HEK293 (cell line): ENCODE data around the gene SHD.

Experiments used
- CTCF ChIA-PET: fragments of 350-600 bp; formaldehyde crosslinking; extraction: SDS; loops from one replicate; lab custom pipeline; 2021; ENCODE audit warnings: antibody characterized with exemption; lab: Yijun Ruan, JAX
- POLR2A ChIA-PET: fragments of 300-600 bp; formaldehyde crosslinking; extraction: SDS; loops from one replicate; lab custom pipeline; 2020; ENCODE audit warnings: antibody characterized with exemption, inconsistent platforms; lab: Yijun Ruan, JAX
- H3K27ac ChIP-seq: fragments of 200-500 bp; sonication (Bioruptor generic); 2 replicates; pipeline ENCODE4 v1.5.1; 2014; ENCODE audit warnings: low read depth, low read length, control low read depth, inconsistent platforms; ENCODE audit errors: extremely low read depth
- H3K36me3 ChIP-seq, 2 experiments: fragments of 200-500 bp in 1 of 2; sonication (Bioruptor generic) in 1 of 2; 1 replicate in 1 of 2; 2 replicates in 1 of 2; pipeline ENCODE4 v1.5.1; 2014 to 2017; ENCODE audit warnings: inconsistent platforms in 2 of 2, low read length in 2 of 2; ENCODE audit not compliant: control insufficient read depth in 2 of 2, insufficient read depth in 1 of 2
- H3K4me1 ChIP-seq: fragments of 200-500 bp; sonication (Bioruptor generic); 2 replicates; pipeline ENCODE4 v1.5.1; 2014; ENCODE audit warnings: mild to moderate bottlenecking, low read length, inconsistent platforms; ENCODE audit not compliant: control insufficient read depth, insufficient read depth
- H3K4me3 ChIP-seq: 2 replicates; pipeline ENCODE4 v1.5.1; 2011; ENCODE audit warnings: low read depth, mild to moderate bottlenecking, control low read depth, low read length, moderate library complexity
- H3K9me3 ChIP-seq: fragments of 200-500 bp; sonication (Bioruptor generic); 2 replicates; pipeline ENCODE4 v1.5.1; 2014; ENCODE audit warnings: low read depth, low read length, inconsistent platforms; ENCODE audit not compliant: control insufficient read depth, insufficient read depth
- GLIS1 ChIP-seq: fragments of 450-650 bp; formaldehyde crosslinking; IDR thresholded peaks from 2 replicates; pipeline ENCODE4 v1.5.1; 2016; ENCODE audit warnings: missing biosample characterization, missing genetic modification characterization
- SP2 ChIP-seq: fragments of 450-650 bp; formaldehyde crosslinking; IDR thresholded peaks from 2 replicates; pipeline ENCODE4 v1.5.1; 2016; ENCODE audit warnings: missing biosample characterization, missing genetic modification characterization
- YY2 ChIP-seq: fragments of 450-650 bp; formaldehyde crosslinking; IDR thresholded peaks from 2 replicates; pipeline ENCODE4 v1.5.1; 2016; ENCODE audit warnings: missing biosample characterization, missing genetic modification characterization
- ZBTB10 ChIP-seq: fragments of 450-650 bp; formaldehyde crosslinking; IDR thresholded peaks from 2 replicates; pipeline ENCODE4 v1.5.1; 2016; ENCODE audit warnings: missing biosample characterization, missing genetic modification characterization
- ZIC2 ChIP-seq: fragments of 450-650 bp; formaldehyde crosslinking; IDR thresholded peaks from 2 replicates; pipeline ENCODE4 v1.5.1; 2016; ENCODE audit warnings: missing biosample characterization, missing genetic modification characterization
- ZNF202 ChIP-seq: fragments of 450-650 bp; formaldehyde crosslinking; IDR thresholded peaks from 2 replicates; pipeline ENCODE4 v1.5.1; 2016; ENCODE audit warnings: missing biosample characterization, missing genetic modification characterization, borderline replicate concordance
- ZNF239 ChIP-seq: fragments of 450-650 bp; formaldehyde crosslinking; IDR thresholded peaks from 2 replicates; pipeline ENCODE4 v1.5.1; 2016; ENCODE audit warnings: missing biosample characterization, missing genetic modification characterization
- TF ChIP-seq, protein P1 (sequence below): fragments of 450-650 bp; formaldehyde crosslinking; IDR thresholded peaks from 2 replicates; pipeline ENCODE4 v1.5.1; 2016; ENCODE audit warnings: missing biosample characterization, missing genetic modification characterization
- TF ChIP-seq, protein P2 (sequence below): fragments of 450-650 bp; formaldehyde crosslinking; IDR thresholded peaks from 2 replicates; pipeline ENCODE4 v1.5.1; 2016; ENCODE audit warnings: missing biosample characterization, missing genetic modification characterization, borderline replicate concordance

The SHD gene

GRCh38 chr19:4267901-4268815 is 10.9 kb upstream of the SHD start:
- ChIA-PET POLR2A (interaction anchor here (0.6 to 1.4 kb wide), 7 partner anchors 47 to 257 kb away, joined by 3 to 11 read pairs (median 4); partner anchors contain the start of gene CHAF1A), CTCF (interaction anchor here (0.5 to 4.3 kb wide), 17 partner anchors 9 to 554 kb away, joined by 3 to 92 read pairs (median 9); partner anchors contain the start of genes CHAF1A, LRG1, MPND and SH3GL1)
- Histone ChIP-seq H3K9me3 (no peaks in the 10 kb centered on the region), H3K36me3 (peaks cover 13 to 29% of the 10 kb centered on the region in 2 experiments; a peak in 2 of 3 replicates), H3K27ac (no peak overlapping the region), H3K4me1 (no peaks in the 10 kb centered on the region), H3K4me3 (no peak overlapping the region)
- TF ChIP-seq SP2 (tag by site-specific recombination) = 0 out of 2 replicates have a peak, but pooled peaks have one; percentile 4
- TF ChIP-seq, protein P1, sequence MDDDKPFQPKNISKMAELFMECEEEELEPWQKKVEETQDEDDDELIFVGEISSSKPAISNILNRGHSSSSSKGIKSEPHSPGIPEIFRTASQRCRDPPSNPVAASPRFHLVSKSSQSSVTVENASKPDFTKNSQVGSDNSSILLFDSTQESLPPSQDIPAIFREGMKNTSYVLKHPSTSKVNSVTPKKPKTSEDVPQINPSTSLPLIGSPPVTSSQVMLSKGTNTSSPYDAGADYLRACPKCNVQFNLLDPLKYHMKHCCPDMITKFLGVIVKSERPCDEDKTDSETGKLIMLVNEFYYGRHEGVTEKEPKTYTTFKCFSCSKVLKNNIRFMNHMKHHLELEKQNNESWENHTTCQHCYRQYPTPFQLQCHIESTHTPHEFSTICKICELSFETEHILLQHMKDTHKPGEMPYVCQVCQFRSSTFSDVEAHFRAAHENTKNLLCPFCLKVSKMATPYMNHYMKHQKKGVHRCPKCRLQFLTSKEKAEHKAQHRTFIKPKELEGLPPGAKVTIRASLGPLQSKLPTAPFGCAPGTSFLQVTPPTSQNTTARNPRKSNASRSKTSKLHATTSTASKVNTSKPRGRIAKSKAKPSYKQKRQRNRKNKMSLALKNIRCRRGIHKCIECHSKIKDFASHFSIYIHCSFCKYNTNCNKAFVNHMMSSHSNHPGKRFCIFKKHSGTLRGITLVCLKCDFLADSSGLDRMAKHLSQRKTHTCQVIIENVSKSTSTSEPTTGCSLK = no peak

DNA sequence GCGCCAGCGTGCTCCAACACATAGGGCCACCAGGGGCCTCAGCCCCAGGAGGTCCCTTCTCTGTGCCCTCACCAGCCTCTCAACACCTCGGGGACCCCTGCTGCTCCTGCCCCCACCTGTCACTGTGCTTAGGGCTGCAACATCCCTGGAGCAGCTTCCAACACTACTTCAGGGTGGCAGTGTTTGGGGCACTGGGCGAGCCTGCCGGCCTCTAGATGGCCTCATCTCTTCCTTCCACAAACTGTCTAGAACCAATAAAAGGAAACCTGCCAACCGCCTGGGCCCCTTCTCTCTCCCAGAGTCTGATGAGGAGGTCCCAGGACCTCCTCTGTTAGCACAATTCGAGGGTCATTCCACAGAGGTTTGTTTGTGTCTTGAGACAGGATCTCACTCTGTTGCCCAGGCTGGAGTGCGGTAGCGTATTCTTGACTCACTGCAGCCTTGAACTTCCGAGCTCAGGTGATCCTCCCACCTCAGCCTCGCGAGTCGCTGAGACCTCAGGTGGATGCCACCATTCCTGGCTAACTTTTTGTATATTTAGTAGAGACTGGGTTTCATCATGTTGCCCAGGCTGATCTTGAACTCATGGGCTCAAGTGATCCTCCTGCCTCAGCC is 10.1 kb upstream of the SHD start:
- TF ChIP-seq GLIS1 (peak; percentile 29; the same call in 1 of the 2 replicates), ZNF239 (tag by site-specific recombination) (no peak), ZBTB10 (no peak), ZNF202 (no peak), YY2 (no peak), ZIC2 (tag by site-specific recombination) (no peak)
- TF ChIP-seq, protein P2, sequence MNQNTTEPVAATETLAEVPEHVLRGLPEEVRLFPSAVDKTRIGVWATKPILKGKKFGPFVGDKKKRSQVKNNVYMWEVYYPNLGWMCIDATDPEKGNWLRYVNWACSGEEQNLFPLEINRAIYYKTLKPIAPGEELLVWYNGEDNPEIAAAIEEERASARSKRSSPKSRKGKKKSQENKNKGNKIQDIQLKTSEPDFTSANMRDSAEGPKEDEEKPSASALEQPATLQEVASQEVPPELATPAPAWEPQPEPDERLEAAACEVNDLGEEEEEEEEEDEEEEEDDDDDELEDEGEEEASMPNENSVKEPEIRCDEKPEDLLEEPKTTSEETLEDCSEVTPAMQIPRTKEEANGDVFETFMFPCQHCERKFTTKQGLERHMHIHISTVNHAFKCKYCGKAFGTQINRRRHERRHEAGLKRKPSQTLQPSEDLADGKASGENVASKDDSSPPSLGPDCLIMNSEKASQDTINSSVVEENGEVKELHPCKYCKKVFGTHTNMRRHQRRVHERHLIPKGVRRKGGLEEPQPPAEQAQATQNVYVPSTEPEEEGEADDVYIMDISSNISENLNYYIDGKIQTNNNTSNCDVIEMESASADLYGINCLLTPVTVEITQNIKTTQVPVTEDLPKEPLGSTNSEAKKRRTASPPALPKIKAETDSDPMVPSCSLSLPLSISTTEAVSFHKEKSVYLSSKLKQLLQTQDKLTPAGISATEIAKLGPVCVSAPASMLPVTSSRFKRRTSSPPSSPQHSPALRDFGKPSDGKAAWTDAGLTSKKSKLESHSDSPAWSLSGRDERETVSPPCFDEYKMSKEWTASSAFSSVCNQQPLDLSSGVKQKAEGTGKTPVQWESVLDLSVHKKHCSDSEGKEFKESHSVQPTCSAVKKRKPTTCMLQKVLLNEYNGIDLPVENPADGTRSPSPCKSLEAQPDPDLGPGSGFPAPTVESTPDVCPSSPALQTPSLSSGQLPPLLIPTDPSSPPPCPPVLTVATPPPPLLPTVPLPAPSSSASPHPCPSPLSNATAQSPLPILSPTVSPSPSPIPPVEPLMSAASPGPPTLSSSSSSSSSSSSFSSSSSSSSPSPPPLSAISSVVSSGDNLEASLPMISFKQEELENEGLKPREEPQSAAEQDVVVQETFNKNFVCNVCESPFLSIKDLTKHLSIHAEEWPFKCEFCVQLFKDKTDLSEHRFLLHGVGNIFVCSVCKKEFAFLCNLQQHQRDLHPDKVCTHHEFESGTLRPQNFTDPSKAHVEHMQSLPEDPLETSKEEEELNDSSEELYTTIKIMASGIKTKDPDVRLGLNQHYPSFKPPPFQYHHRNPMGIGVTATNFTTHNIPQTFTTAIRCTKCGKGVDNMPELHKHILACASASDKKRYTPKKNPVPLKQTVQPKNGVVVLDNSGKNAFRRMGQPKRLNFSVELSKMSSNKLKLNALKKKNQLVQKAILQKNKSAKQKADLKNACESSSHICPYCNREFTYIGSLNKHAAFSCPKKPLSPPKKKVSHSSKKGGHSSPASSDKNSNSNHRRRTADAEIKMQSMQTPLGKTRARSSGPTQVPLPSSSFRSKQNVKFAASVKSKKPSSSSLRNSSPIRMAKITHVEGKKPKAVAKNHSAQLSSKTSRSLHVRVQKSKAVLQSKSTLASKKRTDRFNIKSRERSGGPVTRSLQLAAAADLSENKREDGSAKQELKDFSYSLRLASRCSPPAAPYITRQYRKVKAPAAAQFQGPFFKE = no peak
- Histone ChIP-seq H3K27ac (no peak overlapping the region), H3K9me3 (no peaks in the 10 kb centered on the region), H3K4me3 (no peak overlapping the region), H3K36me3 (peaks cover 13 to 27% of the 10 kb centered on the region in 2 experiments; a peak in 2 of 3 replicates), H3K4me1 (no peaks in the 10 kb centered on the region)
- POLR2A ChIA-PET = interaction anchor here (0.6 to 1.4 kb wide), 2 partner anchors 56 to 74 kb away, joined by 3 read pairs; no protein-coding TSS in a partner anchor
- CTCF ChIA-PET = interaction anchor here (2.0 to 4.3 kb wide), 6 partner anchors 8 to 256 kb away, joined by 8 to 92 read pairs (median 33); partner anchors contain the start of genes CHAF1A, MPND and SH3GL1
